ENCODE measurements around the gene RNASEH2C. TPM values are rescaled to one million over a fixed set of nuclear protein-coding genes. Genes with fewer than 3 reads are reported as not detected.
"Not testable (repeated sequence)": the region's sequence is repeated elsewhere in the genome, so short reads cannot be mapped to it uniquely, and the experiment has no call there.

RNASEH2C gene
- total RNA-seq, 2 experiments from 2014 or later, result 95.6 to 97.8 TPM

DNA sequence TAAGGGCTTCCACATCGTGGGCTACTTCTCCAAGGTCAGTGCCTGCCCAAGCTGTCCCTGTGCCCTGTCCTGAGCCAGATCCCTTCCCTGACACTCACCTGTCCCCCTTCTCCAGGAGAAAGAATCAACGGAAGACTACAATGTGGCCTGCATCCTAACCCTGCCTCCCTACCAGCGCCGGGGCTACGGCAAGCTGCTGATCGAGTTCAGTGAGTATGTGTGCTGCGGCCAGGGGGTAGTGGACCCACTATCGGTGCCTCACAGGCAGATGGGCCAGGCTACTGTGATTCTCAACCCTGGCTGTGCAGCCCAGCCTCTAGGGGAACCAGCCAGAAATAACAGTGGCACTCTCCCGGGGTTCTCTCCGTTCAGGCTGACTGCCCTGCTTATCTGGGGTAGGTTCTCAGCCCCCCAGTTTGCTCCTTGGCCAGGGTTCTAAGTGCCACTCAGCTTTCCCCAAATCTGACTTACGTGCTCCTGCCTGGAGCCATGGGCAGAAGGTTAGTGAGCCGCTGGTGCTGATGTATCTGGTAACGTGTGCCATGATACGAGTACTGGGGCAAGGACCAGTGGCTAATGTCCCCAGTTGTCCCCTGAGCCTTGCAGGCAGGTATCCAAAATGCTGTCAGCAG, 3.7 kb downstream of the RNASEH2C start:
- Mint-ChIP-seq H3K4me3 (no peak overlapping the region), H3K4me1 (ENCODE audit: low read depth) (peaks cover 48% of the 10 kb centered on the region), H3K27me3 (ENCODE audit: low read depth) (no peaks in the 10 kb centered on the region), H3K9me3 (no peaks in the 10 kb centered on the region), H3K27ac (peak overlapping the region; percentile 28), H3K36me3 (ENCODE audit: low read depth) (peaks cover 44% of the 10 kb centered on the region)
- no peak for DNase-seq
- intact Hi-C loops (cut with micrococcal nuclease), result no loop called here
- CTCF ChIA-PET, result no interaction called here

GRCh38 chr11:65716302-65716701, 4.3 kb downstream of the RNASEH2C start:
- Mint-ChIP-seq H3K27me3 (ENCODE audit: low read depth) (no peaks in the 10 kb centered on the region), H3K36me3 (ENCODE audit: low read depth) (peaks cover 44% of the 10 kb centered on the region), H3K27ac (no peak overlapping the region), H3K9me3 (no peaks in the 10 kb centered on the region), H3K4me1 (ENCODE audit: low read depth) (peaks cover 50% of the 10 kb centered on the region), H3K4me3 (no peak overlapping the region)
- no peak for DNase-seq
- intact Hi-C loops (cut with micrococcal nuclease), result no loop called here
- CTCF ChIA-PET, result interaction anchor here (1.0 kb wide), 1 partner anchor 103 kb away, joined by 4 read pairs; no protein-coding TSS in a partner anchor

DNA sequence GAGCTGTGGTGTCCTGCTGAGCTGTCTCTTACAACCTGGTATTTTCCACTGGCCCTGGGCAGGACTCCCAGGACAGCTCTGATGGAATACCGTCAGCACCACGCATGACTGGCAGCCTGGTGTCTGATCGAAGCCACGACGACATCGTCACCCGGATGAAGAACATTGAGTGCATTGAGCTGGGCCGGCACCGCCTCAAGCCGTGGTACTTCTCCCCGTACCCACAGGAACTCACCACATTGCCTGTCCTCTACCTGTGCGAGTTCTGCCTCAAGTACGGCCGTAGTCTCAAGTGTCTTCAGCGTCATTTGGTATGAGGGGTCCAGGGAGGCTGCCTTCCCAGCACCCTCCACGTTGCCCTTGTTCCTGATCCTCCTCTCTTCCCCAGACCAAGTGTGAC, 6.2 kb downstream of the RNASEH2C start:
- Mint-ChIP-seq H3K9me3 (no peaks in the 10 kb centered on the region), H3K36me3 (ENCODE audit: low read depth) (peaks cover 36% of the 10 kb centered on the region), H3K4me3 (no peak overlapping the region), H3K27me3 (ENCODE audit: low read depth) (no peaks in the 10 kb centered on the region), H3K27ac (no peak overlapping the region), H3K4me1 (ENCODE audit: low read depth) (peaks cover 52% of the 10 kb centered on the region)
- no peak for DNase-seq
- CTCF ChIA-PET, result interaction anchor here (0.6 to 1.5 kb wide), 3 partner anchors 9 to 170 kb away, joined by 3 to 4 read pairs (median 4); no protein-coding TSS in a partner anchor
- intact Hi-C loops (cut with micrococcal nuclease), result loop anchor here (5.0 kb wide), 2 partner anchors 288 to 553 kb away; partner anchors contain the start of genes BANF1, EIF1AD and RAB1B

DNA sequence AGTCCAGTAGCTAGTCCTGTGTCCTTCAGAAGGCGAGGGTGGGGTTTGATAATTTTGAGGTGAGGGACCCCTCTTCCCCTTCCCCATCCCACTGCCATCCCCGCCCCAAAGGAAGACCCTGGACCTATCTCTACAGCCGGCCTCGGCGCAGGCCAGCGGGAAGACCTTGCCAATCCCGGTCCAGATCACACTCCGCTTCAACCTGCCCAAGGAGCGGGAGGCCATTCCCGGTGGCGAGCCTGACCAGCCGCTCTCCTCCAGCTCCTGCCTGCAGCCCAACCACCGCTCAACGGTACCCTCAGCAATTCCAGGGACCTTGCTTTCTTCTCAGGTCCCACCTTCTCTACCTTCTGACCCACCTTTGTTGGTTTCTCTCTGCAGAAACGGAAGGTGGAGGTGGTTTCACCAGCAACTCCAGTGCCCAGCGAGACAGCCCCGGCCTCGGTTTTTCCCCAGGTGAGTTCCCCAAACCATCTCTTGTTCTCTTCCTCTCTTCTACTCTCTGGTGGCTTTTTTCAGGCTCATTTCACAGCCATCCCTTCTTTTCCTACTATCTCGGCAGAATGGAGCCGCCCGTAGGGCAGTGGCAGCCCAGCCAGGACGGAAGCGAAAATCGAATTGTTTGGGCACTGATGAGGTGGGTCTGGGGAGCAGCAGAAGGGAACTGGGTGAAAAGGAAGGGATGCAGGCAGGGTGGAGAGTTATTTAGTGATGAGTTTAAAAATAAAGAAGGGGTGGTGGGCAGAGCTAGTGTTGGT, 7.2 kb downstream of the RNASEH2C start:
- H3K4me1 Mint-ChIP-seq (ENCODE audit: low read depth), result peaks cover 43% of the 10 kb centered on the region
- peaks cover 28% of the 10 kb centered on the region for H3K36me3 Mint-ChIP-seq (ENCODE audit: low read depth)
- H3K27me3 Mint-ChIP-seq (ENCODE audit: low read depth), result no peaks in the 10 kb centered on the region
- intact Hi-C loops (cut with micrococcal nuclease), result loop anchor here (5.0 kb wide), 2 partner anchors 289 to 554 kb away; partner anchors contain the start of genes BANF1, EIF1AD and RAB1B
- H3K4me3 Mint-ChIP-seq, result peak overlapping the region; percentile 43
- peak overlapping the region; percentile 31 for H3K27ac Mint-ChIP-seq
- no peak for DNase-seq
- no peaks in the 10 kb centered on the region for H3K9me3 Mint-ChIP-seq
- CTCF ChIA-PET, result interaction anchor here (0.5 to 2.4 kb wide), 3 partner anchors 56 to 119 kb away, joined by 3 to 21 read pairs (median 9); partner anchors contain the start of gene SNX32

DNA sequence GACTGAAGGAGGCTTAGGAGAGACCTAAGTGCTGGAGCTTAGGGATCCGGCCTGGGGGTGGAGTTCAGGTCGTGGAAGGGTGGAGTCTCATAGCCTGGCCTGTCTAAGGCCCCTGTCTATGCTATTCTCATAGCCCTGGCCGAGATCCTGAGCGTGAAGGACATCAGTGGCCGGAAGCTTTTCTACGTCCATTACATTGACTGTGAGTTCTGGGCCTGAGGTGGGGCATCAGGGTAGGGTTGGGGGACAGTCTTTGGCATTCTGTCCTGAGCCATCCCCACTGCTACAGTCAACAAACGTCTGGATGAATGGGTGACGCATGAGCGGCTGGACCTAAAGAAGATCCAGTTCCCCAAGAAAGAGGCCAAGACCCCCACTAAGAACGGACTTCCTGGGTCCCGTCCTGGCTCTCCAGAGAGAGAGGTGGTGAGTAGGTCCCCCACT, 7.9 kb downstream of the RNASEH2C start:
- CTCF ChIA-PET, result interaction anchor here (0.9 to 2.6 kb wide), 12 partner anchors 7 to 340 kb away, joined by 3 to 35 read pairs (median 8); partner anchors contain the start of genes FIBP, RNASEH2C, SF3B2 and SNX32
- Mint-ChIP-seq H3K4me1 (ENCODE audit: low read depth) (peaks cover 36% of the 10 kb centered on the region), H3K27ac (peak overlapping the region; percentile 97), H3K9me3 (no peaks in the 10 kb centered on the region), H3K27me3 (ENCODE audit: low read depth) (no peaks in the 10 kb centered on the region), H3K36me3 (ENCODE audit: low read depth) (peaks cover 27% of the 10 kb centered on the region), H3K4me3 (peak overlapping the region; percentile 95)
- intact Hi-C loops (cut with micrococcal nuclease), result loop anchor here (1.0 to 5.0 kb wide), 4 partner anchors 8 to 555 kb away; partner anchors contain the start of genes BANF1, EIF1AD, PCNX3 and RAB1B
- DNase-seq, result no peak

DNA sequence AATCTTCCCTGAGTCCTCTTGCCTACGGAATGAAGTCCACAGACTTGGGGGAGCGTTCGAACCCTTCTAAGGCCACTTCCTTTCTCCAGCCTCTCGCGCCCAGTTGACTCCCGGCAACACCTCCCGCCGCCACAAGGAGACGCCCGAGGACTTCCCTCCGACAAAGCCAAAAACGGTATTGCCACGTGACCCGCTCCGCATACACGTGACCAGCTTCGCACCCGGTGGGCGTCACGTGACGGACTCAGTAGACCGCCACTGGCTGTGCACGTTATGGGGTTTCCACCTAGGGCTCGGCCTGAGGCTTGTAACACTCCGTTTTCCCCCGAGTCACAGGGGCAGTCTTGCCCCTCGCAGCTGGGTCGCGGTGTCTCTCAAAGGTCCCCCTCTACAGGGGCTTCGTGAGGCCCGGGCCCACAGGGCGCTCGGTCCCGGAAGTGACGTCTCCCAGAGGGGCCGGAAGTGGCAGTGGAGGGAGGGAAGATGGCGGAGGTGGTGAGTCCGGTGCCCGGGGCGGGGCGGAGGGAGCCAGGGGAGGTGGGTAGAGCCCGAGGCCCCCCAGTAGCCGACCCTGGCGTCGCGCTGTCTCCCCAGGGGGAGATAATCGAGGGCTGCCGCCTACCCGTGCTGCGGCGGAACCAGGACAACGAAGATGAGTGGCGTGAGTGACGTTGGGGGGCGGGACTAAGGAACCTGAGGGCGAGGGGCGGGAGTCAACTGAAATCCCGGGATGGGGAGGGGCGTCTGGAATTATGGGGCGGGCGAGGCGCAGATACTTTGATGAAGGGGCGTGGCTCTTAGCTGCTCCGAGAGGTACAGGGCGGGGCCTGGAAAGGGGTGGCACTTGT, 8.6 kb downstream of the RNASEH2C start, which contains the start of gene KAT5:
Gene KAT5 (plus strand): TSS at position 468 of the 848 bp plus-strand sequence. CDS start 16 bp downstream, at position 484.
- CTCF ChIA-PET, result interaction anchor here (0.6 to 2.6 kb wide), 27 partner anchors 8 to 598 kb away, joined by 3 to 35 read pairs (median 4); partner anchors contain the start of genes FIBP, RNASEH2C, SF3B2 and SNX32
- peak within 1 kb of the TSS; percentile 95 for H3K4me3 Mint-ChIP-seq
- DNase-seq, result peak; percentile 100
- peaks cover 23% of the 10 kb centered on the region for H3K36me3 Mint-ChIP-seq (ENCODE audit: low read depth)
- H3K27me3 Mint-ChIP-seq (ENCODE audit: low read depth), result no peaks in the 10 kb centered on the region
- peaks cover 33% of the 10 kb centered on the region for H3K4me1 Mint-ChIP-seq (ENCODE audit: low read depth)
- no peaks in the 10 kb centered on the region for H3K9me3 Mint-ChIP-seq
- peak within 1 kb of the TSS; percentile 97 for H3K27ac Mint-ChIP-seq
- intact Hi-C loops (cut with micrococcal nuclease), result loop anchor here (1.0 to 5.0 kb wide), 9 partner anchors 8 to 555 kb away; partner anchors contain the start of genes AP5B1, BANF1, EIF1AD and FIBP

DNA sequence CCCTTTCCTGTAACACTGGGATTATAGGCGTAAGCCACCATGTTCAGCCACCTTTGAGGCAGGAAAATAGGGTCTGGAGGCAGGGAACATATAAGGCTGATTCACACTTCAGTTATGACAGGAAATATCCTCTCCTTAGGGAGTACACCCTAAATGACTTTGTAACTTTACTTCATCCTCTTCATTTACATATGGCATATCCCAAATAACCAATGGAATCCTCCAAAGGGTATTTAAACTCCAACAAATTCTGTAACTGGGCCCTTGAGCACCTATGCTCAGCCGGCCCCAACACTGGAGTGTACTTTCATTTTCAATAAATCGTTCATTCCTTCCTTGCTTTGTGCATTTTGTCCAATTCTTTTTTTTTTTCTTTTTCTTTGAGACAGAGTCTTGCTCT, 10.2 kb downstream of the RNASEH2C start:
- H3K4me3 Mint-ChIP-seq, result no peak overlapping the region
- CTCF ChIA-PET, result interaction anchor here (2.2 to 2.6 kb wide), 4 partner anchors 10 to 117 kb away, joined by 8 to 35 read pairs (median 16); partner anchors contain the start of gene RNASEH2C
- no peak overlapping the region for H3K27ac Mint-ChIP-seq
- peaks cover 34% of the 10 kb centered on the region for H3K4me1 Mint-ChIP-seq (ENCODE audit: low read depth)
- H3K9me3 Mint-ChIP-seq, result no peaks in the 10 kb centered on the region
- H3K36me3 Mint-ChIP-seq (ENCODE audit: low read depth), result peaks cover 17% of the 10 kb centered on the region
- intact Hi-C loops (cut with micrococcal nuclease), result loop anchor here (2.0 to 5.0 kb wide), 3 partner anchors 178 to 557 kb away; partner anchors contain the start of genes BANF1, EIF1AD, FIBP and RAB1B
- no peaks in the 10 kb centered on the region for H3K27me3 Mint-ChIP-seq (ENCODE audit: low read depth)
- no peak for DNase-seq

- H3K27ac Mint-ChIP-seq, result no peak overlapping the region
- no peak overlapping the region for H3K4me3 Mint-ChIP-seq
- no peaks in the 10 kb centered on the region for H3K27me3 Mint-ChIP-seq (ENCODE audit: low read depth)
- DNase-seq, result no peak
- CTCF ChIA-PET, result interaction anchor here (0.8 to 0.9 kb wide), 2 partner anchors 60 to 83 kb away, joined by 3 to 6 read pairs; no protein-coding TSS in a partner anchor
- H3K4me1 Mint-ChIP-seq (ENCODE audit: low read depth), result peaks cover 28% of the 10 kb centered on the region
- no peaks in the 10 kb centered on the region for H3K9me3 Mint-ChIP-seq
- intact Hi-C loops (cut with micrococcal nuclease), result loop anchor here (2.0 to 5.0 kb wide), 3 partner anchors 179 to 558 kb away; partner anchors contain the start of genes BANF1, EIF1AD, FIBP and RAB1B
- peaks cover 11% of the 10 kb centered on the region for H3K36me3 Mint-ChIP-seq (ENCODE audit: low read depth)
These were observed 10.9 kb downstream of the RNASEH2C start for GRCh38 chr11:65709661-65710060.

- intact Hi-C loops (cut with micrococcal nuclease), result no loop called here
- no peak overlapping the region for H3K27ac Mint-ChIP-seq
- CTCF ChIA-PET, result interaction anchor here (0.9 kb wide), 1 partner anchor 61 kb away, joined by 6 read pairs; no protein-coding TSS in a partner anchor
- H3K9me3 Mint-ChIP-seq, result no peaks in the 10 kb centered on the region
- no peaks in the 10 kb centered on the region for H3K27me3 Mint-ChIP-seq (ENCODE audit: low read depth)
- peaks cover 2% of the 10 kb centered on the region for H3K36me3 Mint-ChIP-seq (ENCODE audit: low read depth)
- H3K4me1 Mint-ChIP-seq (ENCODE audit: low read depth), result peaks cover 20% of the 10 kb centered on the region
- no peak overlapping the region for H3K4me3 Mint-ChIP-seq
- DNase-seq, result no peak
These were observed 12.1 kb downstream of the RNASEH2C start for GRCh38 chr11:65708451-65708850.

DNA sequence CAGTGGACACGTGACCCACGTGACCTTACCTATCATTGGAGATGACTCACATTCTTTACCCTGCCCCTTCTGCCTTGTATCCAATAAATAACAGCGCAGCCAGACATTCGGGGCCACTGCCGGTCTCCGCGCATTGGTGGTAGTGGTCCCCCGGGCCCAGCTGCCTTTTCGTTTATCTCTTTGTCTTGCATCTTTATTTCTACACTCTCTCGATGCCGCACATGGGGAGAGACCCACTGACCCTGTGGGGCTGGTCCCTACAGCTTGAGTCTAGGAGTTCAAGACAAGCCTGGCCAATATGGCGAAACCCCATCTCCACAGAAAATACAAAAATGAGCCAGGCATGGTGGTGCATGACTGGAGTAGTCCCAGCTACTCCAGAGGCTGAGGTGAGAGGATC, 13.6 kb downstream of the RNASEH2C start:
- CTCF ChIA-PET, result interaction anchor here (1.2 to 3.2 kb wide), 2 partner anchors 73 to 82 kb away, joined by 3 to 16 read pairs; partner anchors contain the start of gene AP5B1
- intact Hi-C loops (cut with micrococcal nuclease), result loop anchor here (2.0 kb wide), 1 partner anchor 80 kb away; no protein-coding TSS in a partner anchor
- H3K4me3 Mint-ChIP-seq, result not testable (repeated sequence)

GRCh38 chr11:65706303-65706763, 14.3 kb downstream of the RNASEH2C start:
- H3K4me3 Mint-ChIP-seq; H3K36me3 Mint-ChIP-seq (ENCODE audit: low read depth): not testable (repeated sequence)
- CTCF ChIA-PET, result interaction anchor here (0.7 to 3.2 kb wide), 12 partner anchors 9 to 316 kb away, joined by 3 to 16 read pairs (median 3); partner anchors contain the start of genes AP5B1 and RNASEH2C

More for the DNA sequence above, 13.6 kb downstream of the RNASEH2C start:
- H3K27me3 Mint-ChIP-seq (ENCODE audit: low read depth); H3K27ac Mint-ChIP-seq; DNase-seq; H3K9me3 Mint-ChIP-seq; H3K36me3 Mint-ChIP-seq (ENCODE audit: low read depth): not testable (repeated sequence)
- peaks cover 11% of the 10 kb centered on the region for H3K4me1 Mint-ChIP-seq (ENCODE audit: low read depth)

More at GRCh38 chr11:65706303-65706763, 14.3 kb downstream of the RNASEH2C start:
- H3K27me3 Mint-ChIP-seq (ENCODE audit: low read depth); H3K27ac Mint-ChIP-seq; H3K4me1 Mint-ChIP-seq (ENCODE audit: low read depth); H3K9me3 Mint-ChIP-seq: not testable (repeated sequence)
- peak; percentile 92 for DNase-seq
- intact Hi-C loops (cut with micrococcal nuclease), result loop anchor here (1.0 to 2.0 kb wide), 3 partner anchors 63 to 112 kb away; no protein-coding TSS in a partner anchor

Measured in activated naive CD4-positive, alpha-beta T cell treated with anti-CD3 and anti-CD28 coated beads for 36 hours (primary cell).